Measurements from ENCODE around the gene TBC1D17.

Gene TBC1D17

GRCh38 chr19:49837425-49837824 lies 40.1 kb upstream of the TBC1D17 start:
- Histone ChIP-seq H3K27ac (no peak overlapping the region), H3K9me3 (no peaks in the 10 kb centered on the region), H3K36me3 (peaks cover 64 to 86% (median 77%) of the 10 kb centered on the region in 3 donors), H3K27me3 (no peaks in the 10 kb centered on the region), H3K4me3 (no peak overlapping the region), H3K4me1 (no peaks in the 10 kb centered on the region)
- no peak for DNase-seq
- TF ChIP-seq CTCF (IDR thresholded peaks at IDR 0.05), result no peak
- intact Hi-C loops (cut with DNase I; ENCODE audit: low total_unique reads), result loop anchor here (5.0 kb wide), 1 partner anchor 320 kb away; no protein-coding TSS in a partner anchor

GRCh38 chr19:49838885-49839588 lies 38.5 kb upstream of the TBC1D17 start:
- H3K4me3 ChIP-seq, result no peak overlapping the region
- no peak overlapping the region for H3K27ac ChIP-seq
- intact Hi-C loops (cut with DNase I; ENCODE audit: low total_unique reads), result loop anchor here (5.0 kb wide), 1 partner anchor 318 kb away; no protein-coding TSS in a partner anchor
- H3K4me1 ChIP-seq, result no peaks in the 10 kb centered on the region
- no peaks in the 10 kb centered on the region for H3K9me3 ChIP-seq
- no peak for TF ChIP-seq CTCF (IDR thresholded peaks at IDR 0.05)
- H3K36me3 ChIP-seq, result peaks cover 51 to 70% (median 61%) of the 10 kb centered on the region in 3 donors
- DNase-seq, result no peak
- H3K27me3 ChIP-seq, result no peaks in the 10 kb centered on the region

GRCh38 chr19:49839713-49840112 lies 37.8 kb upstream of the TBC1D17 start:
- Histone ChIP-seq H3K36me3 (peaks cover 45 to 63% (median 54%) of the 10 kb centered on the region in 3 donors), H3K4me3 (no peak overlapping the region), H3K27me3 (no peaks in the 10 kb centered on the region), H3K27ac (no peak overlapping the region), H3K4me1 (no peaks in the 10 kb centered on the region), H3K9me3 (no peaks in the 10 kb centered on the region)
- no peak for TF ChIP-seq CTCF (IDR thresholded peaks at IDR 0.05)
- intact Hi-C loops (cut with DNase I; ENCODE audit: low total_unique reads), result loop anchor here (5.0 kb wide), 1 partner anchor 318 kb away; no protein-coding TSS in a partner anchor
- DNase-seq, result no peak

GRCh38 chr19:49840321-49840720 lies 37.2 kb upstream of the TBC1D17 start:
- H3K4me3 ChIP-seq, result no peak overlapping the region
- no peaks in the 10 kb centered on the region for H3K4me1 ChIP-seq
- H3K36me3 ChIP-seq, result peaks cover 40 to 57% (median 48%) of the 10 kb centered on the region in 3 donors
- intact Hi-C loops (cut with DNase I; ENCODE audit: low total_unique reads), result no loop called here
- no peak for TF ChIP-seq CTCF (IDR thresholded peaks at IDR 0.05)
- H3K27ac ChIP-seq, result no peak overlapping the region
- no peak for DNase-seq
- no peaks in the 10 kb centered on the region for H3K9me3 ChIP-seq
- no peaks in the 10 kb centered on the region for H3K27me3 ChIP-seq

GRCh38 chr19:49840736-49841249 lies 36.7 kb upstream of the TBC1D17 start:
- no peak overlapping the region for H3K27ac ChIP-seq

More at GRCh38 chr19:49840736-49841249, 36.7 kb upstream of the TBC1D17 start:
- Histone ChIP-seq H3K27me3 (no peaks in the 10 kb centered on the region), H3K4me3 (no peak overlapping the region), H3K9me3 (no peaks in the 10 kb centered on the region), H3K4me1 (no peaks in the 10 kb centered on the region), H3K36me3 (peaks cover 37 to 52% (median 43%) of the 10 kb centered on the region in 3 donors)
- intact Hi-C loops (cut with DNase I; ENCODE audit: low total_unique reads), result no loop called here
- no peak for DNase-seq
- no peak for TF ChIP-seq CTCF (IDR thresholded peaks at IDR 0.05)
